ENCODE measurements around the gene TCTN1.
"Not testable (repeated sequence)": the region's sequence is repeated elsewhere in the genome, so short reads cannot be mapped to it uniquely, and the experiment has no call there.

TCTN1 gene

GRCh38 chr12:110649341-110649847, 35.5 kb downstream of the TCTN1 start:
- CTCF ChIA-PET, result no interaction called here
- POLR2A ChIA-PET, result no interaction called here

GRCh38 chr12:110654238-110654637, 40.3 kb downstream of the TCTN1 start:
- H3K4me3 ChIP-seq (ENCODE audit: low read depth, low read length); POLR2A ChIA-PET; DNase-seq (ENCODE audit: low read depth, low spot score); CTCF ChIA-PET: not testable (repeated sequence)

More at GRCh38 chr12:110649341-110649847, 35.5 kb downstream of the TCTN1 start:
- no peak overlapping the region for H3K4me3 ChIP-seq (ENCODE audit: low read depth, low read length)
- no peak for TF ChIP-seq CTCF (IDR thresholded peaks at IDR 0.05; ENCODE audit: insufficient read depth, low read length, missing control alignments)
- no peak for DNase-seq (ENCODE audit: low read depth, low spot score)

- H3K4me3 ChIP-seq (ENCODE audit: low read depth, low read length), result no peak overlapping the region
- no peak for DNase-seq (ENCODE audit: low read depth, low spot score)
- ChIA-PET POLR2A (no interaction called here), CTCF (interaction anchor here (1.0 kb wide), 1 partner anchor 42 kb away, joined by 3 read pairs; no protein-coding TSS in a partner anchor)
- TF ChIP-seq CTCF (IDR thresholded peaks at IDR 0.05; ENCODE audit: insufficient read depth, low read length, missing control alignments), result no peak
Observed at GRCh38 chr12:110656071-110656655, 42.2 kb downstream of the TCTN1 start.

- no peak for TF ChIP-seq CTCF (IDR thresholded peaks at IDR 0.05; ENCODE audit: insufficient read depth, low read length, missing control alignments)
- ChIA-PET POLR2A (no interaction called here), CTCF (interaction anchor here (1.3 kb wide), 1 partner anchor 169 kb away, joined by 3 read pairs; no protein-coding TSS in a partner anchor)
- no peak for DNase-seq (ENCODE audit: low read depth, low spot score)
- H3K4me3 ChIP-seq (ENCODE audit: low read depth, low read length), result no peak overlapping the region
Observed at GRCh38 chr12:110657747-110658146, 43.8 kb downstream of the TCTN1 start.

GRCh38 chr12:110658242-110658641, 44.3 kb downstream of the TCTN1 start:
- DNase-seq (ENCODE audit: low read depth, low spot score), result no peak
- TF ChIP-seq CTCF (IDR thresholded peaks at IDR 0.05; ENCODE audit: insufficient read depth, low read length, missing control alignments), result no peak
- POLR2A ChIA-PET, result no interaction called here
- no peak overlapping the region for H3K4me3 ChIP-seq (ENCODE audit: low read depth, low read length)
- CTCF ChIA-PET, result interaction anchor here (1.3 kb wide), 1 partner anchor 169 kb away, joined by 3 read pairs; no protein-coding TSS in a partner anchor

GRCh38 chr12:110658878-110659277, 44.9 kb downstream of the TCTN1 start:
- POLR2A ChIA-PET, result interaction anchor here (0.6 kb wide), 1 partner anchor 25 kb away, joined by 3 read pairs; no protein-coding TSS in a partner anchor
- no peak for TF ChIP-seq CTCF (IDR thresholded peaks at IDR 0.05; ENCODE audit: insufficient read depth, low read length, missing control alignments)
- CTCF ChIA-PET, result interaction anchor here (1.3 kb wide), 1 partner anchor 168 kb away, joined by 3 read pairs; no protein-coding TSS in a partner anchor
- no peak for DNase-seq (ENCODE audit: low read depth, low spot score)
- no peak overlapping the region for H3K4me3 ChIP-seq (ENCODE audit: low read depth, low read length)
